LNCAP (cell line): Measurements from ENCODE around the gene PTGER1.
A peak's percentile ranks its signal among the peaks of the same experiment; 100 is the strongest.

Source experiments
- TF ChIP-seq, protein P1 (sequence below): fragments of 450-650 bp; IDR thresholded peaks from 2 replicates; pipeline ENCODE4 v1.5.1; 2017; ENCODE audit warnings: mild to moderate bottlenecking

PTGER1 gene

DNA sequence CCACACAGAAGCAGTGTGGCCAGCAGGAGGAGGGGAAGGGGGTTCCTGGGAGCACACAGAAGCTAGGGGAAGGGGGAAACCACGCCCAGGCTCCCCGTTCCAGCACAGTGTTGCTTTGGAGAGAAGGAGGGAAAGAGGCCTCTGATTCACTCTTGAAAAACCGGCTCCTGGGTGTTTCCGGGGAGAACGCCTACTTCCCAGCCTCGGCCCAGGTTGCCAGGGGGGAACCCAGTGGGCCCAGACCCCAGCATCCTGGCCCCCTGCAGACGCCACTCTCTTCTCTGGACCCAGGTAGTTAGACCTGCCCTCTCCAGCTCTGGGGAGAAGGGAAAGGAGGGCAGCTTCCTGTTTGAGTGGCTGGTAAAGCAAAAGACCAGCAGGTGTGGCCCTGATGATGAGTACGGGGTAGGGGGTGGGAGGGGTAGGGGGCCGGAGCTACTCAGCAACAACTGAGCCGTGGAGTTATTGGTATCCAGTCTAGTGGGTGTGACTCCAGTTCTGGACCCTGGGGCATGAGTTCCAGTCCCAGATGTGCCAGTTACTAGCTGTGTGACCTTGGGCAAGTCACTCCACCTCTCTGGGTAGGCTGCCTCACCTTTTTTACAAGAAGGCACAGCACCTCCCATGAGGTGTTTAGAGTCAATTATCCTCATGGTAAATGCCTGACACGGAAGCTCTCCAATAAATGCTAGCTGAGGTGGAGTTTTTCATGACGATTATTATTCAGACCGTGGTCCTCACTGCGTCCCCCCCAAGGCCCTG is 19.9 kb upstream of the PTGER1 start:
- TF ChIP-seq, protein P1, sequence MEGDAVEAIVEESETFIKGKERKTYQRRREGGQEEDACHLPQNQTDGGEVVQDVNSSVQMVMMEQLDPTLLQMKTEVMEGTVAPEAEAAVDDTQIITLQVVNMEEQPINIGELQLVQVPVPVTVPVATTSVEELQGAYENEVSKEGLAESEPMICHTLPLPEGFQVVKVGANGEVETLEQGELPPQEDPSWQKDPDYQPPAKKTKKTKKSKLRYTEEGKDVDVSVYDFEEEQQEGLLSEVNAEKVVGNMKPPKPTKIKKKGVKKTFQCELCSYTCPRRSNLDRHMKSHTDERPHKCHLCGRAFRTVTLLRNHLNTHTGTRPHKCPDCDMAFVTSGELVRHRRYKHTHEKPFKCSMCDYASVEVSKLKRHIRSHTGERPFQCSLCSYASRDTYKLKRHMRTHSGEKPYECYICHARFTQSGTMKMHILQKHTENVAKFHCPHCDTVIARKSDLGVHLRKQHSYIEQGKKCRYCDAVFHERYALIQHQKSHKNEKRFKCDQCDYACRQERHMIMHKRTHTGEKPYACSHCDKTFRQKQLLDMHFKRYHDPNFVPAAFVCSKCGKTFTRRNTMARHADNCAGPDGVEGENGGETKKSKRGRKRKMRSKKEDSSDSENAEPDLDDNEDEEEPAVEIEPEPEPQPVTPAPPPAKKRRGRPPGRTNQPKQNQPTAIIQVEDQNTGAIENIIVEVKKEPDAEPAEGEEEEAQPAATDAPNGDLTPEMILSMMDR = no peak

DNA sequence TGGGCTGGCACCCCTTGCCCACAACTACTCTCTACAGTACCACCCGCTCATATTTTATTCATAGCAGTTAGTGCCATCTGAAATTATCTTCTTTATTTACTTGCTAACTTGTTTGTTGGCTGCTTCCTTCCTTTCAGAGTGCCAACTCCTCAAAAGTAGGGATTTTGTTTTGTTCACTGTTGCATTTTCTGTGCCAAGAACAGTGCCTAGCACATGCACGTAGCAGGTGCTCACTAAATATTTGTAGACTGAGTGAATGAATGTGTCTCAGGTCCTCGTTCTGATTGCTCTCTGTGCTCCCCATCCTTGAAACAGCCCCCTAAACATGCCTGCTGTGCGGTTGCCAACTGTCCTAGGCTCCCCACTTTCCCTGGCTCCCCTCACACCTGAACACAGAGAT is 19.3 kb upstream of the PTGER1 start:
- TF ChIP-seq, protein P1 = no peak

DNA sequence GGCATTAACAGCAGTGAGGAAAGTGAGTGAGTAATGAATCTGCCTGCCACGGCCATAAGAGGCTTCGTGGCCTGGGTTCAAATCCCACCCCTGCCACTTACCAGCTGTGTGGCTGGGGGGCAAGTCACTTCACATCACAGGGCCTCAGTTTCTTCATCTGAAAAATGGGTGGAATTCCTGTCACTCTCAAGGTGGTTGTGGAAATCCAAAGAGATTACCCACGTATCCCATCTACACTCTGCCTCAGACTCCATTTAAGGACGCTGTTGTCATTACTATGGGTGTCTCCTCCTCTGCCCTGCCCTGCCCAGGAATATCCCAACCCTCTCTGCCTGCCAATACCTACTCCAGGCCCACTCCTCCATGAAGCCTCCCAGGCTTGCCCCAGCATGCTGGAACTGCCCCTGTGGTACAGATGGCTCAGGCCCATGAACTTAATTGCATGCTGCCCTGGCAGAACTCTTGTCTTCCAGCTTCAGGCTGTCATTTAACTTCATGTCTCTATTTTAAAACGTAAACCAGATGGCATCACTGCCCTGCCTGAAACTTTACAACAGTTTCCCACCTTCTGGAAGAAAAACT is 17.7 kb upstream of the PTGER1 start:
- TF ChIP-seq, protein P1 = no peak

DNA sequence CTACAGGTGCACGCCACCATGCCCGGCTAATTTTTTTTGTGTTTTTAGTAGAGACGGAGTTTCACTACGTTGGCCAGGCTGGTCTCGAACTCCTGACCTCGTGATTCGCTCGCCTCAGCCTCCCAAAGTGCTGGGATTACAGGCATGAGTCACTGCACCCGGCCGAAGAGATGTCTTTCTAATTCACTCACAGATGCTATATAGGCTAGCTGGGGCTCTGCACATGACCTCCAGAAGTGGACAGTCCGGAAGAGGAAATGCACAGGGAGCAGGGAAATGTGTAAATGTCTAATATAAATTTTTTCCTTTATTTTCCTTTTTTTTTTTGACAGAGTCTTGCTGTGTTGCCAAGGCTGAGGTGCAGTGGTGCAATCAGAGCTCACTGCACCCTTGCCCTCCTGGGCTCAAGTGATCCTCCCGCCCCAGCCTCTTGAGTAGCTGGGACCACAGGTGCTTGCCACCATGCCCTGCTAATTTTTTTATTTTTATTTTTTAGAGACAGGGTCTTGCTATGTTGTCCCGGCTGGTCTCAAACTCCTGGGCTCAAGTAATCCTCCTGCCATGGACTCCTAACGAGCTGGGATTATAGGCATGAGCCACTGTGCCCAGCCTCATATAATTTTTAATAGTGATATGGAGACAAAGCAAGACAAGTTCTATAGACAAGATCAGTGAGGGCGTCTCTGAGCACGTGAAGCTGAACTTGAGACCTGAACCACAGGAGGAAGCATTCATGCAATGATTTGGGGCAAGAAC is 12.4 kb upstream of the PTGER1 start:
- TF ChIP-seq, protein P1 = no peak

DNA sequence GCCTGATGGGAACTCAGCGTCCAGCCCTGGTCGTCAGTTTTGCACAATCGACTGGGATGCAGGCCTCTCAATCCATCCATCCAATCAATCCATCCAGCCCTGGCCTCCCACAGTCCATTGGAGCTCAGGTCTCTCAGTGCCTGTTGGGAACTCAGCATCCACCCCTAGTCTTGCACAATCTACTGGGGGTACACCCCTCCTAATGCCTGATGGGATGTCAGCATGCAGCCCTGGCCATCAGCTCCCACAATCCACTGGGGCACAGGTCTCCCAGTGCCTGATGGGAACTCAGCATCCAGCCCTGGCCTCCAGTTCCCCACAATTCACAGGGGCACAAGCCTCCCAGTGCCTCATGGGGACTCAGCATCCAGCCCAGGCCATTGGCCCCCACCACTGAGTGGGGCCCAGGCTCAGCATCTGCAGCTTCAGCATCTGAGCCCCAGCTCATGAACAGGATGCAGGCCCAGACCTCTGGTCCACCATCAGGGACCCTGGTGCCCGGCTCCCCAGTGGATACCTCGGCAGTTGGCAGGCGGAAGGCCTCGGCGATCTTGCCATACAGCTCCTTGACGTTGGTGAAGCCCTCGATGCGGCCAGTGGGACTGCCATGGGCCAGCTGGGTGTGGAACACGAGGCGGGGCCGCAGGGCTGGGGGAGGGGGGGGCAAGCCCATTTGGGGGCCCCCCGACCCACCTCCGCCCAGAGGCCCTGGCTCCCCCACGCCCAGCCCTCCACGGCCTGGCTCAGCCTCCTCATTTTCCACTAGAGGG is 7.2 kb upstream of the PTGER1 start:
- TF ChIP-seq, protein P1 = no peak

DNA sequence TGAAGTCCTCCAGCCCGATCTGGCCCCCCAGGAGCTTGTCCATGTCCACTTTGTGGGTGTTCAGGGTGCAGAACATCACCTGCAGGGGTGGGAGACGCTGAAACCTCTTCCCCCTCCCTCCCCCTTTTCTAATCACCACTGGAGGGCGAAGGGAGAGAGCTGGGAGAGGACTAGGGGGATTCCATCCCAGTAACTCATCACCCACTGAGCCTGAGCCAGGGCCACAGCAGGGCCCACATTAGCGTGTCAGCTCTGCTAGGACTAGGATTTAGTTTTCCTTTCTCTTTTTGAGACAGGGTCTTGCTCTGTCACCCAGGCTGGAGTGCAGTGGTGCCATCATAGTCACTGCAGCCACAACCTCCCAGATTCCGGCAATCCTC is 5.5 kb upstream of the PTGER1 start:
- TF ChIP-seq, protein P1 = no peak

DNA sequence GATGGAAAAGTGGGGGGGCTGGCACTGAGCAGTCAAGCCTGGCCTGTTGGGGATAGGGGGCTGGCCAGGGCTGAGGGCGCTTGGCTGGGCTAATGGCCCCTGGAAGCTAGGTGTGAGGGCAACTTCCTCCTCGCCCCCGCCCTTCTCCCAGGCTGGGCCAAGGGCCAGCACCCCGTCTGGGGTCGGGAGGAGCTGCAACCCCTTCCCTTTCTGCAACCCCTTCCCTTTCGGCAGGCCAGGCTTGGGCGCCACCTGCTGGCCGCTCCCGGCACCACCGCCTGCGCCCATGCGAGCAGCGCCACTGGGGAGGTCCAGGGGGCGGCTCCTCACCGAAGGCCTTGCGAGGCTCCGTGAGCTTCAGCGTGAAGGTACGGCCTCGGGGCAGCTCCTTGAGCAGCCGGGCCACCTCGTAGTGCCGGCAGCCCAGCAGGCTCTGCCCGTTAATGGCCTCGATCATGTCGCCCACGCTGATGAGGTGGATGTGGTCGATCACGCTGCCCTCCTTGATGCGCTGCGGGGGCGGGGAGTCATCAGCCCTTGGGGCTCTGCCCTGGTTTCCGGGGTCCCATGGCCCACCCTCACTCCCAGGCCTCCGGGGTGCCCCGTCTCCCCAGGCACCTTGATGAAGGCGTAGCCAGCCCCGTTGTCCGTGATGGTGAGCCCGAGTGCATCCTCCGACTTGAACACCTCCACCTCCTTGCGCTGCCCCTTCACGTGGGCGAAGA is 5.0 kb upstream of the PTGER1 start:
- TF ChIP-seq, protein P1 = peak; percentile 94
